HepG2 (cell line): ENCODE results near the gene IRS1. TPM values are rescaled to one million over a fixed set of nuclear protein-coding genes. Genes with fewer than 3 reads are reported as not detected.

ENCODE experiments used
- ASH2L ChIP-seq: fragments of 300-600, 200-600 bp; sonication (generic); IDR thresholded peaks from 2 replicates; pipeline ENCODE4 v1.7.0; 2017; ENCODE audit warnings: low read depth, mild to moderate bottlenecking, moderate library complexity, mixed read lengths, low read length; ENCODE audit not compliant: insufficient read length
- ATF7 ChIP-seq, 2 experiments: fragments of 450-650 bp in 1 of 2; sonication (generic) in 1 of 2; formaldehyde crosslinking in 1 of 2; IDR thresholded peaks; 2 replicates each; pipeline versions ENCODE4 v1.4.0 to v1.6.1; 2016 to 2020; ENCODE audit warnings: antibody characterized with exemption in 1 of 2, mild to moderate bottlenecking in 1 of 2, missing genetic modification reagents in 1 of 2
- BHLHE40 ChIP-seq: IDR thresholded peaks from 2 replicates; pipeline ENCODE4 v1.6.1; 2011; ENCODE audit warnings: low read length, improper control_type of control experiment
- FOXP1 ChIP-seq, 2 experiments: fragments of 450-650 bp in 1 of 2; IDR thresholded peaks; 2 replicates each; pipeline ENCODE4 v1.6.1; 2017 to 2018; ENCODE audit warnings: antibody characterized with exemption in 1 of 2
- MAZ ChIP-seq, 2 experiments: sonication (generic) in 1 of 2; formaldehyde crosslinking in 1 of 2; IDR thresholded peaks; 2 replicates each; pipeline versions ENCODE4 v1.5.0 to v1.6.1; 2012 to 2020; ENCODE audit warnings: low read depth in 2 of 2, mild to moderate bottlenecking in 2 of 2, borderline replicate concordance in 1 of 2, improper control_type of control experiment in 1 of 2, low read length in 1 of 2, missing genetic modification reagents in 1 of 2, moderate library complexity in 1 of 2
- NFYB ChIP-seq: sonication (generic); formaldehyde crosslinking; IDR thresholded peaks from 2 replicates; pipeline ENCODE4 v1.4.0; 2020; ENCODE audit warnings: missing genetic modification reagents
- RFX5 ChIP-seq: IDR thresholded peaks from 2 replicates; pipeline ENCODE4 v1.6.1; 2011; ENCODE audit warnings: low read depth, low read length, improper control_type of control experiment
- RORA ChIP-seq: sonication (generic); formaldehyde crosslinking; IDR thresholded peaks from 2 replicates; pipeline ENCODE4 v1.5.0; 2020; ENCODE audit warnings: mild to moderate bottlenecking, missing genetic modification reagents, moderate library complexity
- SP2 ChIP-seq: sonication (generic); formaldehyde crosslinking; IDR thresholded peaks from 2 replicates; pipeline ENCODE4 v1.5.1; 2020; ENCODE audit warnings: mild to moderate bottlenecking, missing genetic modification reagents
- TARDBP ChIP-seq: sonication (generic); formaldehyde crosslinking; IDR thresholded peaks from 2 replicates; pipeline ENCODE4 v1.8.0; 2022; ENCODE audit warnings: mild to moderate bottlenecking, missing genetic modification reagents
- TGIF2 ChIP-seq: IDR thresholded peaks from 2 replicates; pipeline ENCODE4 v1.6.1; 2016; ENCODE audit warnings: control low read depth, missing compliant biosample characterization
- TP53 ChIP-seq: sonication (generic); formaldehyde crosslinking; conservative IDR thresholded peaks from 2 replicates; pipeline ENCODE4 v1.4.0; 2020; ENCODE audit warnings: missing genetic modification reagents
- U2AF1 ChIP-seq: fragments of 200-400 bp; formaldehyde crosslinking; optimal IDR thresholded peaks from 2 replicates; pipeline ENCODE3; 2017; ENCODE audit warnings: mild to moderate bottlenecking, low read depth, low read length
- YEATS4 ChIP-seq: sonication (generic); formaldehyde crosslinking; IDR thresholded peaks from 2 replicates; pipeline ENCODE4 v1.4.0; 2020; ENCODE audit warnings: missing genetic modification reagents, borderline replicate concordance
- ZNF17 ChIP-seq: sonication (generic); formaldehyde crosslinking; IDR thresholded peaks from 2 replicates; pipeline ENCODE4 v1.5.0; 2020; ENCODE audit warnings: mild to moderate bottlenecking, missing genetic modification reagents
- ZNF317 ChIP-seq: sonication (generic); formaldehyde crosslinking; IDR thresholded peaks from 2 replicates; pipeline ENCODE4 v1.5.0; 2020; ENCODE audit warnings: mild to moderate bottlenecking, missing genetic modification reagents
- ZNF550 ChIP-seq: sonication (generic); formaldehyde crosslinking; IDR thresholded peaks from 2 replicates; pipeline ENCODE4 v1.4.0; 2020; ENCODE audit warnings: mild to moderate bottlenecking, missing genetic modification reagents, borderline replicate concordance
- ZNF883 ChIP-seq: sonication (generic); formaldehyde crosslinking; IDR thresholded peaks from 2 replicates; pipeline ENCODE4 v1.5.1; 2020; ENCODE audit warnings: mild to moderate bottlenecking, missing genetic modification reagents; ENCODE audit errors: not compliant biosample characterization
- polyA plus RNA-seq, 8 experiments: library from polyadenylated mRNA; depleted of rRNA in 3 of 8; stranded (reverse) in 7 of 8; unstranded in 1 of 8; fragments of >200 nt; fragmentation: Illumina TruSeq in 4 of 8; extraction: Trizol in 4 of 8; gene quantifications; 2 replicates each; pipeline versions ENCODE4 v1.2.1 to v1.2.3, GENCODE V29; 2011 to 2016; ENCODE audit warnings: low read depth in 4 of 8, missing spikeins in 1 of 8, mixed read lengths in 1 of 8; ENCODE audit not compliant: insufficient read depth in 1 of 8
- total RNA-seq, 5 experiments: library from RNA; depleted of rRNA; stranded (reverse); fragments of >200 nt; fragmentation: Illumina TruSeq; extraction: Trizol; gene quantifications; 2 replicates each; pipeline ENCODE4 v1.2.3, GENCODE V29; 2016; ENCODE audit warnings: low read depth in 1 of 5
- TF ChIP-seq, protein P1 (sequence below): sonication (generic); formaldehyde crosslinking; IDR thresholded peaks from 2 replicates; pipeline ENCODE4 v1.5.0; 2020; ENCODE audit warnings: missing genetic modification reagents, mild to moderate bottlenecking, borderline replicate concordance
- TF ChIP-seq, protein P2 (sequence below): sonication (generic); formaldehyde crosslinking; IDR thresholded peaks from 2 replicates; pipeline ENCODE4 v1.4.0; 2020; ENCODE audit warnings: mild to moderate bottlenecking, missing genetic modification reagents

The IRS1 gene
- total and polyA plus RNA-seq, 2 of the 13 experiments (the other 11 are each of a cell fraction or from before 2014, with no cell fraction given) = 8.7 to 9.0 TPM

DNA sequence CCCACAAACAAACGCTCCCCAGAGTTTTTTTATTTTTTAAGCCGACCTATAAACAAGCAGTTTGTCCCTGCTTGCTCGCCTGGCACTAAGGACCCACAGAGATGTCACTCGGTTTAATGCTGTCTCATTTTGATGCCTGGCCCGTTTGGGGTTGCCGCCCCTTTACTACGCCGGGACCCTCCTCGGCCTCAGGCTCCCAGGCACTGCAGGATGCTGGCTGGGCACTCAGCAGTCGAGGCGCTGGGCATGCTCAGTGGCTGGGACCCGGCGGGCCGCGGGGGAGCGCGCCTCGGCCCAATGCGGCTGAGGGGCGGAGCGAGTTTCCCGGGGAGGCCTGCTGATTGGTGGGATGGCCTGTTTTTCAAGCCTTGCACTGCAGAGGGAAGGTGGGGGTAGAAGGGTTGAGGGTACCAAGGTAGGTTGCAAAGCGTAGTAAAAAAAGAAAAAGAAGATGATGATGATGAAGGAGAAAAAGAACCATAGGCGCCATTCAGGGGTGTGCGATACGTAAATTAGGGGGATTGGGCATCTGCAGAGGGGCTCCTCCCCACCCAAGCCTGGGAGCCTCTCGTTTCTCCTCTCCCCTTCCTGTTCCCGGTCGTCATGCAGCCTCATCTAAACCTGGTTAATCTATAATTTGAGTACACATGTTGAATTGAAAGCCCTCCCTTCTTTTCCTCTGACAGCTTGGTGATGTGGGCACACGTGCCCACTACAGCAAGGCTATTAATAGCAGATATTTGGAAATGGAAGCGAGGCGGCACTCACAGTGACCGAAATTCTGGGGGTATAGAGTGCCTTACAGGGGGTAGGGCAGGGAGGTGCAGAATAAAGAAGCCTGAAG lies 1.5 kb upstream of the IRS1 start (continued):
- TF ChIP-seq RORA = no peak
- 0 out of 2 replicates have a peak, but pooled peaks have one; percentile 54 for TF ChIP-seq MAZ (IDR thresholded peaks at IDR 0.05; ENCODE audit: borderline replicate concordance, low read depth, low read length)
- TF ChIP-seq MAZ (CRISPR knock-in tag; IDR thresholded peaks at IDR 0.05; ENCODE audit: low read depth) = no peak
- TF ChIP-seq SP2 = peak; percentile 93
- peak; percentile 82 for TF ChIP-seq ASH2L
- no peak for TF ChIP-seq ATF7 (IDR thresholded peaks at IDR 0.05)
- 0 out of 2 replicates have a peak, but pooled peaks have one; percentile 4 for TF ChIP-seq ATF7 (CRISPR knock-in tag; IDR thresholded peaks at IDR 0.05)
- TF ChIP-seq BHLHE40 = peak; percentile 85
- TF ChIP-seq TGIF2 (CRISPR knock-in tag) = peak; percentile 99
- TF ChIP-seq TP53 = no peak
- TF ChIP-seq FOXP1 (IDR thresholded peaks at IDR 0.05) = no peak
- TF ChIP-seq FOXP1 (CRISPR knock-in tag; IDR thresholded peaks at IDR 0.05) = peak; percentile 8; the same call in 1 of the 2 replicates
- TF ChIP-seq, protein P1, sequence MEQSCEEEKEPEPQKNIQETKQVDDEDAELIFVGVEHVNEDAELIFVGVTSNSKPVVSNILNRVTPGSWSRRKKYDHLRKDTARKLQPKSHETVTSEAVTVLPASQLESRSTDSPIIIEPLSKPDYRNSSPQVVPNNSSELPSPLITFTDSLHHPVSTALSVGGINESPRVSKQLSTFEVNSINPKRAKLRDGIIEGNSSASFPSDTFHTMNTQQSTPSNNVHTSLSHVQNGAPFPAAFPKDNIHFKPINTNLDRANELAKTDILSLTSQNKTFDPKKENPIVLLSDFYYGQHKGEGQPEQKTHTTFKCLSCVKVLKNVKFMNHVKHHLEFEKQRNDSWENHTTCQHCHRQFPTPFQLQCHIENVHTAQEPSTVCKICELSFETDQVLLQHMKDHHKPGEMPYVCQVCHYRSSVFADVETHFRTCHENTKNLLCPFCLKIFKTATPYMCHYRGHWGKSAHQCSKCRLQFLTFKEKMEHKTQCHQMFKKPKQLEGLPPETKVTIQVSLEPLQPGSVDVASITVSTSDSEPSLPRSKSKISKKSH = 0 out of 2 replicates have a peak, but pooled peaks have one; percentile 47
- TF ChIP-seq, protein P2, sequence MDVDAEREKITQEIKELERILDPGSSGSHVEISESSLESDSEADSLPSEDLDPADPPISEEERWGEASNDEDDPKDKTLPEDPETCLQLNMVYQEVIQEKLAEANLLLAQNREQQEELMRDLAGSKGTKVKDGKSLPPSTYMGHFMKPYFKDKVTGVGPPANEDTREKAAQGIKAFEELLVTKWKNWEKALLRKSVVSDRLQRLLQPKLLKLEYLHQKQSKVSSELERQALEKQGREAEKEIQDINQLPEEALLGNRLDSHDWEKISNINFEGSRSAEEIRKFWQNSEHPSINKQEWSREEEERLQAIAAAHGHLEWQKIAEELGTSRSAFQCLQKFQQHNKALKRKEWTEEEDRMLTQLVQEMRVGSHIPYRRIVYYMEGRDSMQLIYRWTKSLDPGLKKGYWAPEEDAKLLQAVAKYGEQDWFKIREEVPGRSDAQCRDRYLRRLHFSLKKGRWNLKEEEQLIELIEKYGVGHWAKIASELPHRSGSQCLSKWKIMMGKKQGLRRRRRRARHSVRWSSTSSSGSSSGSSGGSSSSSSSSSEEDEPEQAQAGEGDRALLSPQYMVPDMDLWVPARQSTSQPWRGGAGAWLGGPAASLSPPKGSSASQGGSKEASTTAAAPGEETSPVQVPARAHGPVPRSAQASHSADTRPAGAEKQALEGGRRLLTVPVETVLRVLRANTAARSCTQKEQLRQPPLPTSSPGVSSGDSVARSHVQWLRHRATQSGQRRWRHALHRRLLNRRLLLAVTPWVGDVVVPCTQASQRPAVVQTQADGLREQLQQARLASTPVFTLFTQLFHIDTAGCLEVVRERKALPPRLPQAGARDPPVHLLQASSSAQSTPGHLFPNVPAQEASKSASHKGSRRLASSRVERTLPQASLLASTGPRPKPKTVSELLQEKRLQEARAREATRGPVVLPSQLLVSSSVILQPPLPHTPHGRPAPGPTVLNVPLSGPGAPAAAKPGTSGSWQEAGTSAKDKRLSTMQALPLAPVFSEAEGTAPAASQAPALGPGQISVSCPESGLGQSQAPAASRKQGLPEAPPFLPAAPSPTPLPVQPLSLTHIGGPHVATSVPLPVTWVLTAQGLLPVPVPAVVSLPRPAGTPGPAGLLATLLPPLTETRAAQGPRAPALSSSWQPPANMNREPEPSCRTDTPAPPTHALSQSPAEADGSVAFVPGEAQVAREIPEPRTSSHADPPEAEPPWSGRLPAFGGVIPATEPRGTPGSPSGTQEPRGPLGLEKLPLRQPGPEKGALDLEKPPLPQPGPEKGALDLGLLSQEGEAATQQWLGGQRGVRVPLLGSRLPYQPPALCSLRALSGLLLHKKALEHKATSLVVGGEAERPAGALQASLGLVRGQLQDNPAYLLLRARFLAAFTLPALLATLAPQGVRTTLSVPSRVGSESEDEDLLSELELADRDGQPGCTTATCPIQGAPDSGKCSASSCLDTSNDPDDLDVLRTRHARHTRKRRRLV (CRISPR knock-in tag) = peak; percentile 70; the same call in 1 of the 2 replicates
- TF ChIP-seq ZNF17 (CRISPR knock-in tag) = 0 out of 2 replicates have a peak, but pooled peaks have one; percentile 12
- peak; percentile 75 for TF ChIP-seq U2AF1
- no peak; the same call in 1 of the 2 replicates for TF ChIP-seq ZNF317
- TF ChIP-seq RFX5 = no peak
- peak; percentile 93 for TF ChIP-seq NFYB (CRISPR knock-in tag)
- TF ChIP-seq ZNF883 (CRISPR knock-in tag) = peak; percentile 20
- TF ChIP-seq ZNF550 (CRISPR knock-in tag) = no peak; the same call in 1 of the 2 replicates
- TF ChIP-seq TARDBP (CRISPR knock-in tag) = peak; percentile 58; the same call in 1 of the 2 replicates
- TF ChIP-seq YEATS4 = 0 out of 2 replicates have a peak, but pooled peaks have one; percentile 3
